Neural cell (in vitro differentiated cells): ENCODE results near the gene GLTP.

Source experiments
- CTCF ChIP-seq: fragments of 450-650 bp; IDR thresholded peaks from 2 replicates; pipeline ENCODE4 v1.5.1; 2014; ENCODE audit warnings: antibody characterized with exemption, mild to moderate bottlenecking, moderate library complexity; ENCODE audit not compliant: poor library complexity, severe bottlenecking
- EP300 ChIP-seq: fragments of 450-650 bp; conservative IDR thresholded peaks from 2 replicates; pipeline ENCODE4 v1.6.1; 2014; ENCODE audit warnings: antibody characterized with exemption, mild to moderate bottlenecking, moderate library complexity; ENCODE audit not compliant: poor library complexity, severe bottlenecking
- EZH2 ChIP-seq: fragments of 200-600, 300-800 bp; shearing (Covaris generic), sonication (generic); IDR thresholded peaks from 2 replicates; pipeline ENCODE4 v1.6.1; 2014; ENCODE audit warnings: antibody characterized with exemption, low read length, borderline replicate concordance, mild to moderate bottlenecking; ENCODE audit not compliant: insufficient read depth, poor library complexity, severe bottlenecking
- POLR2AphosphoS5 ChIP-seq: IDR thresholded peaks from 2 replicates; pipeline ENCODE4 v1.6.1; 2012
- RAD21 ChIP-seq: fragments of 450-650 bp; conservative IDR thresholded peaks from 2 replicates; pipeline ENCODE4 v1.6.1; 2014; ENCODE audit warnings: antibody characterized with exemption, mild to moderate bottlenecking, moderate library complexity
- TAF1 ChIP-seq: IDR thresholded peaks from 2 replicates; pipeline ENCODE4 v1.6.1; 2012; ENCODE audit warnings: low read depth

- TF ChIP-seq CTCF (no peak), EP300 (no peak), POLR2AphosphoS5 (no peak), TAF1 (no peak), RAD21 (no peak), EZH2 (no peak)
Measured at GRCh38 chr12:109894939-109895338, 14.6 kb upstream of the GLTP start.
